ENCODE data around the gene HLCS.

HLCS gene

GRCh38 chr21:36734367-36735200 is 231.9 kb downstream of the HLCS start:
- Histone ChIP-seq H3K4me3 (IDR thresholded peaks at IDR 0.05; ENCODE audit: insufficient read depth, low read depth, low read length) (no peak overlapping the region), H4K20me1 (ENCODE audit: insufficient read depth) (no peaks in the 10 kb centered on the region), H3K4me1 (ENCODE audit: low read depth, poor library complexity, severe bottlenecking) (no peaks in the 10 kb centered on the region), H3K9ac (no peak overlapping the region), H3K27ac (no peak overlapping the region), H3K79me2 (ENCODE audit: insufficient read depth, low read depth) (no peaks in the 10 kb centered on the region), H2AFZ (ENCODE audit: low read depth) (no peak overlapping the region), H3K4me2 (no peak overlapping the region), H3K27me3 (ENCODE audit: insufficient read depth, low read depth) (no peaks in the 10 kb centered on the region), H3K36me3 (ENCODE audit: insufficient read depth) (no peaks in the 10 kb centered on the region)
- no peak for TF ChIP-seq CTCF (conservative IDR thresholded peaks at IDR 0.05; ENCODE audit: low read depth, low read length)

- H3K27me3 ChIP-seq (ENCODE audit: insufficient read depth, low read depth), result no peaks in the 10 kb centered on the region
- no peak overlapping the region for H3K4me2 ChIP-seq
- TF ChIP-seq CTCF (conservative IDR thresholded peaks at IDR 0.05; ENCODE audit: low read depth, low read length), result no peak
- no peak overlapping the region for H3K27ac ChIP-seq
- H3K36me3 ChIP-seq (ENCODE audit: insufficient read depth), result no peaks in the 10 kb centered on the region
- H3K4me3 ChIP-seq (IDR thresholded peaks at IDR 0.05; ENCODE audit: insufficient read depth, low read depth, low read length), result no peak overlapping the region
- H3K79me2 ChIP-seq (ENCODE audit: insufficient read depth, low read depth), result no peaks in the 10 kb centered on the region
- H3K9ac ChIP-seq, result no peak overlapping the region
- H4K20me1 ChIP-seq (ENCODE audit: insufficient read depth), result no peaks in the 10 kb centered on the region
- no peak overlapping the region for H2AFZ ChIP-seq (ENCODE audit: low read depth)
- no peaks in the 10 kb centered on the region for H3K4me1 ChIP-seq (ENCODE audit: low read depth, poor library complexity, severe bottlenecking)
These were observed 232.6 kb downstream of the HLCS start for GRCh38 chr21:36733857-36734256.

- Histone ChIP-seq H2AFZ (ENCODE audit: low read depth) (no peak overlapping the region), H4K20me1 (ENCODE audit: insufficient read depth) (no peaks in the 10 kb centered on the region), H3K4me2 (no peak overlapping the region), H3K27ac (no peak overlapping the region), H3K4me1 (ENCODE audit: low read depth, poor library complexity, severe bottlenecking) (no peaks in the 10 kb centered on the region), H3K9ac (no peak overlapping the region), H3K4me3 (IDR thresholded peaks at IDR 0.05; ENCODE audit: insufficient read depth, low read depth, low read length) (no peak overlapping the region), H3K27me3 (ENCODE audit: insufficient read depth, low read depth) (no peaks in the 10 kb centered on the region), H3K79me2 (ENCODE audit: insufficient read depth, low read depth) (no peaks in the 10 kb centered on the region), H3K36me3 (ENCODE audit: insufficient read depth) (no peaks in the 10 kb centered on the region)
- TF ChIP-seq CTCF (conservative IDR thresholded peaks at IDR 0.05; ENCODE audit: low read depth, low read length), result no peak
These were observed 233.7 kb downstream of the HLCS start for GRCh38 chr21:36732761-36733160.

GRCh38 chr21:36732217-36732616 is 234.3 kb downstream of the HLCS start:
- Histone ChIP-seq H2AFZ (ENCODE audit: low read depth) (no peak overlapping the region), H3K79me2 (ENCODE audit: insufficient read depth, low read depth) (no peaks in the 10 kb centered on the region), H3K36me3 (ENCODE audit: insufficient read depth) (no peaks in the 10 kb centered on the region), H4K20me1 (ENCODE audit: insufficient read depth) (no peaks in the 10 kb centered on the region), H3K27me3 (ENCODE audit: insufficient read depth, low read depth) (no peaks in the 10 kb centered on the region), H3K27ac (no peak overlapping the region), H3K4me2 (no peak overlapping the region), H3K4me1 (ENCODE audit: low read depth, poor library complexity, severe bottlenecking) (no peaks in the 10 kb centered on the region), H3K9ac (no peak overlapping the region), H3K4me3 (IDR thresholded peaks at IDR 0.05; ENCODE audit: insufficient read depth, low read depth, low read length) (no peak overlapping the region)
- no peak for TF ChIP-seq CTCF (conservative IDR thresholded peaks at IDR 0.05; ENCODE audit: low read depth, low read length)
